Muscle of leg (tissue), 11 donors: ENCODE measurements around the gene NFXL1. TPM values are rescaled to one million over a fixed set of nuclear protein-coding genes. Genes with fewer than 3 reads are reported as not detected.
"Not testable (repeated sequence)": the region's sequence is repeated elsewhere in the genome, so short reads cannot be mapped to it uniquely, and the experiment has no call there.

Experiments used
- DNase-seq: peaks from one replicate; pipeline ENCODE4 v3.0.0; 2013
- H3K27ac ChIP-seq: one replicate; pipeline ENCODE4 v1.5.1; 2013; ENCODE audit warnings: mild to moderate bottlenecking, low read length, control low read depth
- H3K27me3 ChIP-seq: one replicate; pipeline ENCODE4 v1.6.1; 2013; ENCODE audit warnings: low read length; ENCODE audit not compliant: control insufficient read depth, insufficient read depth
- H3K36me3 ChIP-seq: one replicate; pipeline ENCODE4 v1.6.1; 2013; ENCODE audit warnings: low read length; ENCODE audit not compliant: control insufficient read depth, insufficient read depth
- H3K4me1 ChIP-seq: one replicate; pipeline ENCODE4 v1.6.1; 2013; ENCODE audit warnings: low read length; ENCODE audit not compliant: control insufficient read depth, insufficient read depth
- H3K4me3 ChIP-seq: one replicate; pipeline ENCODE4 v1.5.1; 2013; ENCODE audit warnings: low read length, control low read depth
- H3K9me3 ChIP-seq: replicated peaks from 2 replicates; pipeline ENCODE4 v1.6.1; 2013; ENCODE audit warnings: low read depth, low read length; ENCODE audit not compliant: control insufficient read depth
- WGBS: methylation state at CpG from one replicate; pipeline ENCODE4 v1.1.5; 2013; ENCODE audit warnings: missing lambda C conversion rate; ENCODE audit not compliant: insufficient coverage; 5-methylcytosine and 5-hydroxymethylcytosine counted together
- polyA plus RNA-seq, 8 donors: library from polyadenylated mRNA; unstranded; fragments of 120-200 nt; gene quantifications; one replicate each; pipeline versions ENCODE4 v1.2.1 to v1.2.3, GENCODE V29; 2013; ENCODE audit warnings: inconsistent platforms in 1 of 8, low replicate concordance in 1 of 8; ENCODE audit not compliant: insufficient read length in 8 of 8, insufficient read depth in 1 of 8
- total RNA-seq: library from RNA; stranded (reverse); fragments of 120-200 nt; gene quantifications from one replicate; pipeline ENCODE4 v1.2.4, GENCODE V29; 2013

Gene NFXL1
- total and polyA plus RNA-seq, 9 donors = 7.3 to 11.5 (median 8.1) TPM

- Histone ChIP-seq H3K27ac (no peak overlapping the region), H3K9me3 (no peaks in the 10 kb centered on the region), H3K4me1 (peaks cover 3% of the 10 kb centered on the region), H3K27me3 (no peaks in the 10 kb centered on the region), H3K4me3 (no peak overlapping the region), H3K36me3 (no peaks in the 10 kb centered on the region)
- 63% methylated on average over 2 of the region's 4 CpGs for WGBS
- DNase-seq = no peak
Observed at GRCh38 chr4:47929682-47930201, 15.4 kb upstream of the NFXL1 start.

- H3K36me3 ChIP-seq = no peaks in the 10 kb centered on the region
- DNase-seq = peak; percentile 54
- H3K4me1 ChIP-seq = peaks cover 3% of the 10 kb centered on the region
- no peaks in the 10 kb centered on the region for H3K27me3 ChIP-seq
- no peaks in the 10 kb centered on the region for H3K9me3 ChIP-seq
- H3K27ac ChIP-seq = no peak overlapping the region
- H3K4me3 ChIP-seq = no peak overlapping the region
- WGBS = 8% methylated on average over 15 of the region's 15 CpGs
Observed at GRCh38 chr4:47926667-47927258, 12.4 kb upstream of the NFXL1 start.

GRCh38 chr4:47923261-47923608, 8.9 kb upstream of the NFXL1 start:
- WGBS = 55% methylated on average over 4 of the region's 8 CpGs
- H3K9me3 ChIP-seq, H3K4me3 ChIP-seq, H3K27ac ChIP-seq, H3K36me3 ChIP-seq, H3K4me1 ChIP-seq, DNase-seq, H3K27me3 ChIP-seq: not testable (repeated sequence)

- H3K27ac ChIP-seq = not testable (repeated sequence)
- WGBS = 68% methylated on average over 17 of the region's 17 CpGs
Observed at GRCh38 chr4:47922436-47923260, 8.3 kb upstream of the NFXL1 start.

GRCh38 chr4:47917163-47917562, 2.8 kb upstream of the NFXL1 start:
- H3K36me3 ChIP-seq, H3K9me3 ChIP-seq, H3K27me3 ChIP-seq, H3K27ac ChIP-seq, H3K4me3 ChIP-seq, H3K4me1 ChIP-seq, DNase-seq: not testable (repeated sequence)
- WGBS = no CpG with 5 or more reads among the region's 1 CpG

More at GRCh38 chr4:47922436-47923260, 8.3 kb upstream of the NFXL1 start:
- not testable (repeated sequence) for H3K4me3 ChIP-seq, H3K36me3 ChIP-seq, H3K27me3 ChIP-seq, H3K4me1 ChIP-seq, H3K9me3 ChIP-seq, DNase-seq

- no CpG with 5 or more reads among the region's 3 CpGs for WGBS
- Histone ChIP-seq H3K27ac (no peak overlapping the region), H3K36me3 (no peaks in the 10 kb centered on the region), H3K9me3 (no peaks in the 10 kb centered on the region), H3K4me3 (no peak overlapping the region), H3K27me3 (no peaks in the 10 kb centered on the region), H3K4me1 (peaks cover 2% of the 10 kb centered on the region)
- no peak for DNase-seq
Observed at GRCh38 chr4:47915378-47915777, 995 bp upstream of the NFXL1 start.

GRCh38 chr4:47914926-47915237, 499 bp upstream of the NFXL1 start:
- peak overlapping the region; percentile 99 for H3K4me3 ChIP-seq
- H3K9me3 ChIP-seq = no peaks in the 10 kb centered on the region
- H3K4me1 ChIP-seq = peaks cover 2% of the 10 kb centered on the region
- peak overlapping the region; percentile 44 for H3K27ac ChIP-seq
- no peaks in the 10 kb centered on the region for H3K27me3 ChIP-seq
- DNase-seq = no peak
- no peaks in the 10 kb centered on the region for H3K36me3 ChIP-seq
- WGBS = 0% methylated on average over 1 of the region's 6 CpGs

- Histone ChIP-seq H3K36me3 (no peaks in the 10 kb centered on the region), H3K27ac (peak overlapping the region; percentile 95)
- peak; percentile 54 for DNase-seq
Observed at GRCh38 chr4:47913861-47914219, 543 bp downstream of the NFXL1 start.

GRCh38 chr4:47913330-47913729, 1.1 kb downstream of the NFXL1 start:
- Histone ChIP-seq H3K27me3 (no peaks in the 10 kb centered on the region), H3K36me3 (peaks cover under 1% of the 10 kb centered on the region), H3K27ac (peak overlapping the region; percentile 95), H3K9me3 (no peaks in the 10 kb centered on the region), H3K4me3 (peak overlapping the region; percentile 99), H3K4me1 (peaks cover 2% of the 10 kb centered on the region)
- 14% methylated on average over 1 of the region's 4 CpGs for WGBS
- DNase-seq = peak; percentile 5

More at GRCh38 chr4:47913861-47914219, 543 bp downstream of the NFXL1 start:
- Histone ChIP-seq H3K9me3 (no peaks in the 10 kb centered on the region), H3K4me3 (peak overlapping the region; percentile 99), H3K4me1 (peaks cover 2% of the 10 kb centered on the region), H3K27me3 (no peaks in the 10 kb centered on the region)
- WGBS = 0% methylated on average over 21 of the region's 29 CpGs

GRCh38 chr4:47907089-47907646, 7.2 kb downstream of the NFXL1 start:
- H3K4me1 ChIP-seq = no peaks in the 10 kb centered on the region
- H3K36me3 ChIP-seq = peaks cover 17% of the 10 kb centered on the region
- no CpG with 5 or more reads among the region's 1 CpG for WGBS

More at GRCh38 chr4:47907089-47907646, 7.2 kb downstream of the NFXL1 start:
- no peaks in the 10 kb centered on the region for H3K27me3 ChIP-seq
- no peak overlapping the region for H3K27ac ChIP-seq
- no peak for DNase-seq
- no peak overlapping the region for H3K4me3 ChIP-seq
- H3K9me3 ChIP-seq = no peaks in the 10 kb centered on the region
